Measurements from ENCODE around the gene SARS2.
A peak's percentile ranks its signal among the peaks of the same experiment; 100 is the strongest.

The SARS2 gene

GRCh38 chr19:38929929-38930775 is at the start of gene SARS2:
Gene SARS2 (minus strand): TSS chr19:38930763. CDS start chr19:38930736, 27 bp downstream.
- Histone ChIP-seq H3K9me2 (replicated peaks; ENCODE audit: low read depth, low read length) (no peaks in the 10 kb centered on the region), H3K36me3 (ENCODE audit: insufficient read depth, low read length) (no peaks in the 10 kb centered on the region; the same call in 1 of the 2 replicates)
- TF ChIP-seq CTCF (conservative IDR thresholded peaks at IDR 0.05; ENCODE audit: low read length) (peak; percentile 99), EZH2phosphoT487 (IDR thresholded peaks at IDR 0.05; ENCODE audit: borderline replicate concordance) (no peak)

GRCh38 chr19:38979812-38980211 is 49.2 kb upstream of the SARS2 start:
- Histone ChIP-seq H2AFZ (ENCODE audit: low read length) (no peak overlapping the region), H3K4me3 (ENCODE audit: low read length, poor library complexity, severe bottlenecking) (no peak overlapping the region), H4K20me1 (ENCODE audit: insufficient read depth, low read length, poor library complexity, severe bottlenecking) (no peaks in the 10 kb centered on the region), H3K36me3 (ENCODE audit: insufficient read depth, low read length) (no peaks in the 10 kb centered on the region), H3K79me2 (ENCODE audit: insufficient read depth, low read length) (no peaks in the 10 kb centered on the region), H3K9me2 (replicated peaks; ENCODE audit: low read depth, low read length) (no peaks in the 10 kb centered on the region), H3K9me3 (ENCODE audit: insufficient read depth, low read depth, low read length) (peaks cover 4% of the 10 kb centered on the region; the same call in 1 of the 2 replicates), H3K27me3 (ENCODE audit: insufficient read depth, low read length, poor library complexity, severe bottlenecking) (no peaks in the 10 kb centered on the region), H3F3A (ENCODE audit: low read depth) (no peaks in the 10 kb centered on the region), H3K4me2 (ENCODE audit: low read depth, low read length, poor library complexity, severe bottlenecking) (no peak overlapping the region), H3K9ac (ENCODE audit: low read depth, low read length, poor library complexity, severe bottlenecking) (no peak overlapping the region), H3K4me1 (ENCODE audit: insufficient read depth, low read length, poor library complexity, severe bottlenecking) (no peaks in the 10 kb centered on the region)
- no peak for TF ChIP-seq CTCF (conservative IDR thresholded peaks at IDR 0.05; ENCODE audit: low read length)
- no peak for TF ChIP-seq EZH2phosphoT487 (IDR thresholded peaks at IDR 0.05; ENCODE audit: borderline replicate concordance)

More at GRCh38 chr19:38929929-38930775, at the start of gene SARS2:
- Histone ChIP-seq H3K4me1 (ENCODE audit: insufficient read depth, low read length, poor library complexity, severe bottlenecking) (peaks cover 19% of the 10 kb centered on the region), H3K9ac (ENCODE audit: low read depth, low read length, poor library complexity, severe bottlenecking) (peak within 1 kb of the TSS; percentile 85), H3K9me3 (ENCODE audit: insufficient read depth, low read depth, low read length) (no peaks in the 10 kb centered on the region), H4K20me1 (ENCODE audit: insufficient read depth, low read length, poor library complexity, severe bottlenecking) (peaks cover 5% of the 10 kb centered on the region), H3F3A (ENCODE audit: low read depth) (no peaks in the 10 kb centered on the region), H3K4me3 (ENCODE audit: low read length, poor library complexity, severe bottlenecking) (peak within 1 kb of the TSS; percentile 86), H3K27me3 (ENCODE audit: insufficient read depth, low read length, poor library complexity, severe bottlenecking) (no peaks in the 10 kb centered on the region), H3K4me2 (ENCODE audit: low read depth, low read length, poor library complexity, severe bottlenecking) (peak within 1 kb of the TSS; percentile 92), H3K79me2 (ENCODE audit: insufficient read depth, low read length) (peaks cover 34% of the 10 kb centered on the region), H2AFZ (ENCODE audit: low read length) (peak within 1 kb of the TSS; percentile 85)

- no peaks in the 10 kb centered on the region for H3K36me3 ChIP-seq (ENCODE audit: insufficient read depth, low read length)
- H3K9me2 ChIP-seq (replicated peaks; ENCODE audit: low read depth, low read length), result no peaks in the 10 kb centered on the region
- H2AFZ ChIP-seq (ENCODE audit: low read length), result no peak overlapping the region
- no peaks in the 10 kb centered on the region for H3K79me2 ChIP-seq (ENCODE audit: insufficient read depth, low read length)
- no peak overlapping the region for H3K4me3 ChIP-seq (ENCODE audit: low read length, poor library complexity, severe bottlenecking)
- no peaks in the 10 kb centered on the region for H3K27me3 ChIP-seq (ENCODE audit: insufficient read depth, low read length, poor library complexity, severe bottlenecking)
- peaks cover 4% of the 10 kb centered on the region; the same call in 1 of the 2 replicates for H3K9me3 ChIP-seq (ENCODE audit: insufficient read depth, low read depth, low read length)
- no peaks in the 10 kb centered on the region for H3F3A ChIP-seq (ENCODE audit: low read depth)
- TF ChIP-seq EZH2phosphoT487 (IDR thresholded peaks at IDR 0.05; ENCODE audit: borderline replicate concordance) (no peak), CTCF (conservative IDR thresholded peaks at IDR 0.05; ENCODE audit: low read length) (no peak)
- no peaks in the 10 kb centered on the region for H4K20me1 ChIP-seq (ENCODE audit: insufficient read depth, low read length, poor library complexity, severe bottlenecking)
- no peak overlapping the region for H3K9ac ChIP-seq (ENCODE audit: low read depth, low read length, poor library complexity, severe bottlenecking)
- H3K4me1 ChIP-seq (ENCODE audit: insufficient read depth, low read length, poor library complexity, severe bottlenecking), result no peaks in the 10 kb centered on the region
- H3K4me2 ChIP-seq (ENCODE audit: low read depth, low read length, poor library complexity, severe bottlenecking), result no peak overlapping the region
These were observed 47.7 kb upstream of the SARS2 start for GRCh38 chr19:38978326-38978689.

Measured in Loucy (cell line).